GM21447 (cell line): Measurements from ENCODE around the gene THSD7B.

Experiments
- ATAC-seq: cut with Tn5 transposase; IDR thresholded peaks from one replicate; pipeline ENCODE4 v1.9.1; 2021; ENCODE audit not compliant: unreplicated experiment

The THSD7B gene

GRCh38 chr2:137187216-137187615 lies 421.9 kb downstream of the THSD7B start:
- ATAC-seq = no peak

- no peak for ATAC-seq
These were observed 425.3 kb downstream of the THSD7B start for GRCh38 chr2:137190411-137191195.

GRCh38 chr2:137192366-137193310 lies 427.3 kb downstream of the THSD7B start:
- no peak for ATAC-seq

- no peak for ATAC-seq
These were observed 428.1 kb downstream of the THSD7B start for GRCh38 chr2:137193401-137193800.

GRCh38 chr2:137194111-137194510 lies 428.8 kb downstream of the THSD7B start:
- no peak for ATAC-seq

- ATAC-seq = no peak
These were observed 434.4 kb downstream of the THSD7B start for GRCh38 chr2:137199751-137200150.

- no peak for ATAC-seq
These were observed 437.0 kb downstream of the THSD7B start for GRCh38 chr2:137202318-137202717.

- no peak for ATAC-seq
These were observed 440.0 kb downstream of the THSD7B start for GRCh38 chr2:137205324-137205723.

GRCh38 chr2:137206069-137206468 lies 440.7 kb downstream of the THSD7B start:
- ATAC-seq = no peak

- no peak for ATAC-seq
These were observed 441.7 kb downstream of the THSD7B start for GRCh38 chr2:137207030-137207429.

- ATAC-seq = no peak
These were observed 443.1 kb downstream of the THSD7B start for GRCh38 chr2:137208431-137208891.

GRCh38 chr2:137210039-137210438 lies 444.7 kb downstream of the THSD7B start:
- ATAC-seq = no peak

- no peak for ATAC-seq
These were observed 446.4 kb downstream of the THSD7B start for GRCh38 chr2:137211761-137212160.

- no peak for ATAC-seq
These were observed 455.2 kb downstream of the THSD7B start for GRCh38 chr2:137220438-137220993.

- no peak for ATAC-seq
These were observed 456.6 kb downstream of the THSD7B start for GRCh38 chr2:137221797-137222492.

- no peak for ATAC-seq
These were observed 458.4 kb downstream of the THSD7B start for GRCh38 chr2:137223722-137224121.

GRCh38 chr2:137228566-137228965 lies 463.2 kb downstream of the THSD7B start:
- no peak for ATAC-seq

- ATAC-seq = no peak
These were observed 464.5 kb downstream of the THSD7B start for GRCh38 chr2:137229834-137230233.

- no peak for ATAC-seq
These were observed 466.3 kb downstream of the THSD7B start for GRCh38 chr2:137231628-137232027.

GRCh38 chr2:137232076-137232475 lies 466.7 kb downstream of the THSD7B start:
- ATAC-seq = no peak

GRCh38 chr2:137233091-137233490 lies 467.7 kb downstream of the THSD7B start:
- no peak for ATAC-seq
